HuH-7.5 (cell line): Measurements from ENCODE around the gene RUNDC3A.
"Not testable (repeated sequence)": the region's sequence is repeated elsewhere in the genome, so short reads cannot be mapped to it uniquely, and the experiment has no call there.

ENCODE experiments used
- DNase-seq: peaks from one replicate; pipeline ENCODE4 v3.0.0; 2011; ENCODE audit warnings: low spot score

The RUNDC3A gene

GRCh38 chr17:44359006-44359405, 50.6 kb downstream of the RUNDC3A start:
- no peak for DNase-seq

GRCh38 chr17:44359458-44360143, 51.2 kb downstream of the RUNDC3A start:
- no peak for DNase-seq

- DNase-seq: no peak
Observed at GRCh38 chr17:44360144-44360533, 51.7 kb downstream of the RUNDC3A start.

- DNase-seq: no peak
Observed at GRCh38 chr17:44360826-44361225, 52.4 kb downstream of the RUNDC3A start.

- no peak for DNase-seq
Observed at GRCh38 chr17:44361292-44362260, 53.2 kb downstream of the RUNDC3A start.

GRCh38 chr17:44362459-44362948, 54.1 kb downstream of the RUNDC3A start:
- no peak for DNase-seq

- DNase-seq: peak; percentile 71
Observed at GRCh38 chr17:44362949-44363612, 54.7 kb downstream of the RUNDC3A start.

GRCh38 chr17:44363613-44364159, 55.3 kb downstream of the RUNDC3A start, which contains the start of gene FAM171A2:
FAM171A2 (minus strand) TSS chr17:44363853; CDS start chr17:44363714, 139 bp downstream.
- peak; percentile 76 for DNase-seq

GRCh38 chr17:44365051-44365450, 56.6 kb downstream of the RUNDC3A start:
- not testable (repeated sequence) for DNase-seq

- no peak for DNase-seq
Observed at GRCh38 chr17:44367231-44367979, 59.0 kb downstream of the RUNDC3A start.
